HG03354 (cell line): ENCODE results near the gene CSMD2.

ENCODE experiments used
- ATAC-seq: cut with Tn5 transposase; IDR thresholded peaks from one replicate; pipeline ENCODE4 v1.9.1; 2021; ENCODE audit warnings: mild to moderate bottlenecking; ENCODE audit not compliant: unreplicated experiment, poor library complexity, severe bottlenecking

Gene CSMD2

GRCh38 chr1:33844166-33844565 lies 320.9 kb downstream of the CSMD2 start:
- no peak for ATAC-seq

GRCh38 chr1:33842348-33842747 lies 322.7 kb downstream of the CSMD2 start:
- ATAC-seq: no peak

DNA sequence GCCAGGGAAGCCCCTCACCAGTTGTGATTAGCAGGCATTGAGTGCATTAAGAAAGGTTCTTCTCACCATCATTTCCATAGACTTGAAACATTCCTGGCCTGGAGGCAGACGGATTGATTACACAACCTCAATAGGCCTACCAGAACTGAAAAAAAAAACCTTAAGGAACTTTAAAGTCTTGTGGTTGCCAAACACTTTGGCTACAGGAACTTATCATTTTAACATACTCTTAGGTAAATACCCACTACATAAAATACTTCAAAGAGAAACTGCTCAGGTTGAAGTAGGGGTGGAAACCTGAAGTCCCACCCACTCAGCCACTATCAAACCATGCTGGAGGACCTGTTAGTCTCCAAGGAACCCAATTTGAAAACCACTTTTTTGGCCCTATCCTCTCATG lies 323.5 kb downstream of the CSMD2 start:
- no peak for ATAC-seq

- no peak for ATAC-seq
Observed at GRCh38 chr1:33837635-33838034, 327.4 kb downstream of the CSMD2 start.

- no peak for ATAC-seq
Observed at GRCh38 chr1:33836911-33837310, 328.1 kb downstream of the CSMD2 start.

- no peak for ATAC-seq
Observed at GRCh38 chr1:33828654-33829053, 336.4 kb downstream of the CSMD2 start.

DNA sequence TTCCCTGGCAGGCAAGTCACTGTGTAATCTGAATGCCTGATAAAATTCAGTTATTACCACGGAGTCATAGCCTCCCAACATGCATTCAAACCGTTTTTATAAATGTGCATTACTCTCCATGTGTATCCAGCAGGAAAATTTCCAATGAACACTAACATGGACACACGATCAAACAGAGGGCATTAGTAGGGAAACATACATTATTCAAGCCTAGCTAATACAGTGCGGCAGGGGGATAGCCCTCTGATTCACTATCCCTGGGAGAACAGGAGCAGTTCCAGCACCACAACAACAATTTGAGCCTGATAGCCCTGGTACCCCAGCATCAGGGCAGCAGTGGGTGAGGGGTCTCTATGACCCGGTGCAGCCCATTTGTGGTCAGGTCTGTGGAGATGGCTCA lies 337.0 kb downstream of the CSMD2 start:
- ATAC-seq: no peak

- ATAC-seq: no peak
Observed at GRCh38 chr1:33826711-33827110, 338.3 kb downstream of the CSMD2 start.

DNA sequence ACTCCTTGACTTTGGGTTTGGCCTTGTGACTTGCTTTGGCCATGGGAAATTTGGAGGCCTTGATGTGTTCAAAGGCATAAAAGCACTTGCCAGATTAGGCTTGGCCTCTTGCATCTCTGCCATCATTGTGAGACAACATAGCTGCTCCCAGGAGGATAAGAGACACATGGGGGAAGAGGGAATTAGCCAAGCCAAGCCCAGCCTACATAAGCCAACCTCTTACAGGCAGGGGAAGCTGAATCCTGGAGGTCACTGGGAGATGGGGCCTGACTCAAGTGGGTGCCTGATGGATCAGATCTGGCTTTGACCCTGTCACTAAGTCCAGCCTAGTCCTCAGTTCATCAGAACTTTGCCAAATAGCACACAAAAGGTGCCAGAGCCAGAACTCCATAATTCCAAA lies 338.7 kb downstream of the CSMD2 start:
- no peak for ATAC-seq

DNA sequence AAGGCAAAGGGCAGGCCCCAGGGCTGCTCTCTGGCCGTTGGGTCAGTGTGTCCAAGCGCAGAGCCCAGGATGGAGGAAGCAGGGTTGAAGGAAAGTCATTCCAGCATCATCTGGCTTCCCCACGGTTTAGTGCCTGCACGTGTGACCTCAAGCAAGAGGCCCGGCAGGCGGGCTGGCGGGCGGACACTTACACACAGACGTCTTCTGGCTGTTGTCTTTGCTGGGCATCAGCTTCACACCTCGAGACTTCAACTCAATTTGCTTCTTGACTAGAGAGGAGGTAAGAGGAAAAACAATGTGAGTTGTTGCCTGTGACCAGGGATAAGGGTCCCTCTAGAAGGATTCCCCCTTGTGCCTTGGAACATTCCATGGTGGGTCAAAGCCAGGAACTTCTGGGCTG lies 339.5 kb downstream of the CSMD2 start:
- no peak for ATAC-seq

DNA sequence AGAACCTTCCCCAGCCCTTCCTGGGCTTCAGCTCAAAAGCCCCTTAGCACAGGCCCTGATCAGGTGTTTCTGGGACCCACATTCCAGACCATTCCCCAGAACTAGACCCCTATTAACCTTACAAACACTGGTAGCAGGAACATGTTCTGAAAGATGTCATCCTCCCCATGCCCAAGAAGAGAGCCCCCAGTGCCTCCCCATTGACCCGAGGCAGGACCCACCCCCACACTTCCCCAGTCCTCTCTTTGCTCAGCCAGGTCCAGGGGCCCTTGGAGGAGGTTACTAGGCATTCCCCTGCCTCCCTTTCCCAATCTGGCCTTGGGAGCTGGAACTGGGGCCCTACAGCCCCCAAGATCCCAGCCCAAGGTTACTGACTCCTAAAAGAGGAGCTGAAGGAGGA lies 340.1 kb downstream of the CSMD2 start:
- ATAC-seq: no peak

DNA sequence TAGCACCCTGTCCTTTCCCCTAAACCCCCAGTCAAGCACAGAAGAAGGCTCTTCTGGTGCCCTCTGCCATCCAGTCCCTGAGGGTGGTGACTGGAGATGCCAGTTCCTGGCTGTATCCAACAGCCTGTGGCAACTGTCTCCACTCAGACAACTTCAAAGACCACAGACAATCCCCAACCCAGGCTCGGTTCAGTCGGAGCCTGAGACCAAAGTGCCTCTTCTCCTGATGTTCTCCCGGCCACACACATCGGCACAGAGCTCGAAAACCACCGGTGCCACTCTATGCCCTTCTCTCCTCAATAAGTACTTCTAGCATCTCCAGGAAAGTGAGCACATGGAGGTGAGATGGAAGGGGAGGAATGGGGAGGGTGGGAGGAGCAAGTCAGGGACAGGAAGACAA lies 340.7 kb downstream of the CSMD2 start:
- no peak for ATAC-seq

DNA sequence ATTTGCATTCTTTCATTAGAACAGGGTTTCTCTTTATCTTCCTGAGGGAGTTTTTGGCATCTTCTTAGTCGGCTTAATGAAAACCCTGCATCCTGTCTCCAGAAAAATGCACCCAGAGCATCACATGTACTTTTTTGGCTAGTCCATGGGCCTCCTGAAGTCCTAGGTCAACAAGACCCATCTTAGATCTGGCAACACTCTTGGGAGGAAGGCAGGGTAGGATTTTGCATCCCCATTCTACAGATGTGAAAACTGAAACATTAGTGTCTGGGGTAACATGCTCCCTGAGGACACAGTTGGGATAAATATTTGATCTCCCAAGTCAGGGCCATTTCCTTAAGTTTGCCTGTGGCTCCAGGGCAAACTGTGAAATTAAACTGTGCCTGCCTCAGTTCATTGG lies 341.2 kb downstream of the CSMD2 start:
- ATAC-seq: no peak

DNA sequence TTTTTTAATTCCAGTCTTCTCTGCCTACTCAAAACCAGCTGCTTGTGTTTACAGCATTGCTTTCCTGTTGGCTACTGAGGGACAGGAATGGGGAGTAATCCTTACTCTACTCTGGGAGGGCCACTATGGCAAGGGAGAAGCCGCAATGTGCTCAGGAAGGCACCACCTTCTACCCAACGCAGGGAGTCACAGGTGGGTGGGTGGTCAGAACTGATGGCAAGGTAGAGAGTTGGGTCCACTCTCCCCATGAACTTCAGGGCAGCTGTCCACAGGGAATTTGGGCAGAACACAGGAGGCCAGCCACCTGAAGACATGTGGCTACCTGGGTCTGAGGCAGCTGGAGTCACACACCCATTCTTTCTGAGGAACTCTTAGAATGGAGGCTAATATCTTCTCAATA lies 341.6 kb downstream of the CSMD2 start:
- ATAC-seq: no peak

GRCh38 chr1:33822396-33822795 lies 342.6 kb downstream of the CSMD2 start:
- no peak for ATAC-seq

DNA sequence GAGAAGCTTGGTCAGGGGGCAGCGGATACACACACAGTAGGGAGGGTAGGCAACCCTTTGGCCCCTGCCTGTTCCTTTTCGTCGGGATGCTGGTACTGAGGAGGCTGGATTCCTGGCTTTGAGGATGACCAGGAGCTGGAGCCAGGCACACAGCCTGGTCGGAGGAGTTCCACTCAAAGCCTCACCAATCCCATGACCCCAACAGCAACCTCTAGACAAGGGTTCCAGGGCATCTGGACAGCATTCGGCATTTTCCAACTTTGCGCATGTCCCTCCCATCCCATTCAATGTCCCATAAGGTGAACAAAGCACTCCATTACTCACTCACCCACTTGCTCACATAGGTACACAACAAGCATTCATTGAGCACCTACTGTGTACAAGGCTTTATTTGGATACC lies 343.7 kb downstream of the CSMD2 start:
- no peak for ATAC-seq

DNA sequence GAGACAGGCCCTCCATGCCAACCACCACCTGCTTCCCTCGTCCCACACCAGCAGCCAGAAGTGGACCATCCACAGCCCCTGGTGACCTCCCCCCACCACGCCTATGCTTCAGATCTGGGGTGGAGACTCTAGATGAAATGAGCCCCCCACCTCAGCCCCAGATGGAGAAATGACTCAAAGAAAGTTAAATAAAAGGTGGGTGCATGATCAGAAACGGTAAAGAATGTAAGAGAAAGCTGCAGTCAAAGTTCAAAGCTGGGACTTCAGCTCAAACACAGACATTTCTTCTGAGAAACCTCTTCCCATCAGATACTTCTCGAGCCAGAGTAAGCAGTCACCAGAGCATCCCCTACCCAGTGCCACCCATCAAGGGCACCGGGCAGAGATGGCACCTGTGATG lies 344.2 kb downstream of the CSMD2 start:
- no peak for ATAC-seq

- ATAC-seq: no peak
Observed at GRCh38 chr1:33819913-33820311, 345.1 kb downstream of the CSMD2 start.

DNA sequence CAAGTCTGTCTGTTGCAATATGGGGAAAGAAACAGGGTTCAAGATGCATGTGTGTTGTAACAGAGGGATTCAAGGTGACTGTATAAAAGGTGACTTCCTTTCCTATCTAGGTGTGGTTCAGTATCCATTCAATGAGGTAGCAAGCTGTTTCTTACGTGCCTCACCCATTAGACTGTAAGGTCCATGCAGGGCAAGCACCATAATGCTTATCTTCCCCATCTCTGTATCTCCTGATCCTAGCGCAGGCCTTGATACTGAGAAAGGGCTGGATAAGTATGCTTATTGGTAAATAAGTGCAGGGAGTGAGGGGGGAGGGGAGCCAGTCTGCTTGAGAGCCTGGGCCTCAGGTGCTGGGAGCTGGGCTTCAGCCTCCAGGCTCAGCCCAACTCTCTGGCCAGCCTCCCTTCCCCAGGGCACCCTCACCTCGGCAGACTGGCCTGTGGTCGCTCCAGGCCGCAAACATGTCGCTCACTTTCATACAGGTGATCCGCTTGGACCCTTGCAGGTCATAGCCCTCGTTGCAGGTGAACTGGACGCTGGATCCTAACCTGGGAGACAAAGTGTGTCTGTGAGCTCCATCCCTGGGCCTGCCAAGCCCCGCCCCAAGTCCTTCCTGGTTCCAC lies 345.6 kb downstream of the CSMD2 start:
- no peak for ATAC-seq

- ATAC-seq: no peak
Observed at GRCh38 chr1:33818071-33818470, 347.0 kb downstream of the CSMD2 start.

DNA sequence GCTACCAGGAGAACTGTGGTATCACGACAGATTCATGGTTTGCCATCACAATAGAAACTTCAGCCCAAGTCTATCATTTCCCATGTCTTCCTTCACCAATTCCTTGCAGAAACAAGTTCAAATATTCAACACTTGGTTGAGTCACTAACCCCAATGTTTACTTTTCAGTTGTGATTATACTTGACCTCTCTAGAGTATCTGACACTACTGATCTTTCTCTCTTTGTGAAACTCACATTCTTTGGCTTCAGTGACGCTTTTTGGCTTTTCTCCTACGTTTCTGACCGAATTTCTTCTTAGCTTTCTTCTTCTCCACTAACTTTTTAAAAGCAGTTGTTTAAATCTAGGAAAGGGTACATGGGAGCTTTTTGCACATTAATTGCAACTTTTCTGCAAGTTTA lies 350.0 kb downstream of the CSMD2 start:
- no peak for ATAC-seq

DNA sequence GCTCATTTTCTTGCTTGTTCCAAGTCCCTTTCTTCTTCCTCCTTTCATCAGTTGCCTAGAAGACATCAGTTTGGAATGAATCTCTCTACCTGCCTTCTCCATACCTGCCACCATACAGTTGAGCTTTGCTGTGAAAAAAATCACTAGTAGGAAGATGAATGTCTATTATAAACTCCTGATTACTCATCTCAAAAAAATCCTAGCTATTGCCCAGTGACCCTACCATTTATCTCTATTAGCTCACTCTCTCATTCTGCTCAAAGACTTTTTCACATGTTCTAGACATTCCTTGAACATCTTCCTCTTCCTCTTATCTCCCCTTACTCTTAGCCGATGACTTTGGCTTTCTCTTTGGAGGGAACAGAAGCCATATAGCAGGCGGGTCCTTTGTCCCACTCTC lies 350.9 kb downstream of the CSMD2 start:
- ATAC-seq: no peak
